Muscle layer of colon (tissue), 2 donors: ENCODE results near the gene EPB41L2.

ENCODE experiments used
- H3K27ac ChIP-seq: one replicate; pipeline ENCODE4 v1.7.0; 2013; ENCODE audit warnings: low read depth, mild to moderate bottlenecking, low read length, moderate library complexity
- H3K27me3 ChIP-seq, 2 donors: one replicate each; pipeline ENCODE4 v1.7.0; 2013; ENCODE audit warnings: low read length in 2 of 2, mild to moderate bottlenecking in 2 of 2; ENCODE audit not compliant: insufficient read depth in 2 of 2, control insufficient read depth in 1 of 2
- H3K36me3 ChIP-seq: one replicate; pipeline ENCODE4 v1.7.0; 2013; ENCODE audit warnings: mild to moderate bottlenecking, low read length; ENCODE audit not compliant: insufficient read depth
- H3K4me1 ChIP-seq: one replicate; pipeline ENCODE4 v1.7.0; 2013; ENCODE audit warnings: mild to moderate bottlenecking, low read length; ENCODE audit not compliant: insufficient read depth
- H3K4me3 ChIP-seq, 2 donors: one replicate each; pipeline ENCODE4 v1.7.0; 2013; ENCODE audit warnings: low read length in 2 of 2, low read depth in 1 of 2, mild to moderate bottlenecking in 1 of 2, moderate library complexity in 1 of 2
- H3K9ac ChIP-seq: one replicate; pipeline ENCODE4 v1.7.0; 2013; ENCODE audit warnings: low read length
- H3K9me3 ChIP-seq: one replicate; pipeline ENCODE4 v1.7.0; 2013; ENCODE audit warnings: mild to moderate bottlenecking, low read length
- donor health status: abdominal sarcoma.
- donor health status: Adenocarcinoma of cecum.

EPB41L2 gene

DNA sequence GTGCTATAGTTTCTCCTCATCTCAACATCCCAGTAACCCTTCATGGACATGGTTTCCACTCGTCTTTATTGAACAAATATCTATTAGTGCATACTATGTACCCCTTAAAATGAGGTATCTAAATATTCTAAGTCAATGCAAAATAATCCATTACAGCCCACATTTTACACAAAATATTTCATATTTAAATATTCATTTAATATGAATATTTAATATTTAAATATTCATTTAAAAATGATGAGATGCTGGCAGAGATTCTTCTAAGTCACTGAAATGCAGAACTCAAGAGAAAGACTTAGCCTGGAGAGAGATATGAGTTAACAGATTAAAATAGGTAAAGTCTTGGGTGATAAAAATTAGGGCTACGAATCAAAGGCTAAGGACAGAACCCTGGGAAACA is 17.9 kb downstream of the EPB41L2 start:
- no peak overlapping the region for H3K9ac ChIP-seq
- no peaks in the 10 kb centered on the region for H3K9me3 ChIP-seq
- no peaks in the 10 kb centered on the region for H3K36me3 ChIP-seq
- no peak overlapping the region for H3K27ac ChIP-seq
- H3K4me3 ChIP-seq = no peak overlapping the region
- no peaks in the 10 kb centered on the region for H3K27me3 ChIP-seq
- peaks cover 19% of the 10 kb centered on the region for H3K4me1 ChIP-seq

DNA sequence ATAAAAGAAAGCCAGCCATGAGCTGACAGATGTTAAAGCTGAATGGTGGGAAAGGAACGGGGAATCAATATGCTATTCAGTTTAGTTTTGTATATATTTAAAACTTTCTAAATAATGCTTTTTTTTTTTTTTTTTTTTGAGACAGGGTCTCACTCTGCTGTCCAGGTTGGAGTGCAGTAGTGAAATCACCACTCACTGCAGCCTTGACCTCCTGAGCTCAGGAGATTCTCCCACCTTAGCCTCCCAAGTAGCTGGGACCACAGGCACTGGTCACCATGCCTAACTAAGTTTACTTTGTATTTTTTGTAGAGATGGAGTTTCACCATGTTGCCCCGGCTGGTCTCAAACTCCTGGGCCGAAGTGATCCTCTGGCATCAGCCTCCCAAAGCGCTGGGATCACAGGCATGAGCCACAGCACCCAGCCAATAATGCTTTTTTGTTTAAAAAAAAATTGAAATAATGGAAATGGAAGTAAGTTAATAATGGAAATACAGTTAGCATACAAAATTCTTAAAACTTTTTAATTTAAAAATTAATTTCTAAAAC is 19.1 kb downstream of the EPB41L2 start:
- no peaks in the 10 kb centered on the region for H3K9me3 ChIP-seq
- H3K36me3 ChIP-seq = no peaks in the 10 kb centered on the region
- peaks cover 10% of the 10 kb centered on the region for H3K4me1 ChIP-seq
- no peak overlapping the region for H3K4me3 ChIP-seq
- H3K27ac ChIP-seq = no peak overlapping the region
- no peak overlapping the region for H3K9ac ChIP-seq
- no peaks in the 10 kb centered on the region for H3K27me3 ChIP-seq

DNA sequence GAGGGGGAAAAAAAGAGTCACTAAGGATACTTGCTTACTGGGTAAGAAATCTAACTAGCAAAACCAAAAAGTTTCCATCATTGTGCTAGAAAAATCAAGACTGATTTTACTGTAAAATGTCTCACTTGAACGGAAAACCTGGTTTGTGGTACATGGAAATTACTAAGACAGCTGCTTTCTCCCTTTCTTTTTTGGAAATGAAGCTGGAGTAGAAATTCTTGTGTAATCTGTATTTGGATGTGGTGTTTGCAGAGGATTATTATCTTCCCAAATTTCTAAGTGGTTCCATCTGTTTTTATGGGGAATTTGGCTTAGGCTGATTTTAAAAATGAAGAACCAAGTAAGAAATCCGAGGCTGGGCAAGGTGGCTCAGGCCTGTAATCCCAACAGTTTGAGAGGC is 20.4 kb downstream of the EPB41L2 start:
- Histone ChIP-seq H3K9ac (no peak overlapping the region), H3K9me3 (no peaks in the 10 kb centered on the region), H3K27ac (no peak overlapping the region), H3K36me3 (no peaks in the 10 kb centered on the region), H3K4me1 (peaks cover 10% of the 10 kb centered on the region), H3K4me3 (no peak overlapping the region), H3K27me3 (no peaks in the 10 kb centered on the region)

DNA sequence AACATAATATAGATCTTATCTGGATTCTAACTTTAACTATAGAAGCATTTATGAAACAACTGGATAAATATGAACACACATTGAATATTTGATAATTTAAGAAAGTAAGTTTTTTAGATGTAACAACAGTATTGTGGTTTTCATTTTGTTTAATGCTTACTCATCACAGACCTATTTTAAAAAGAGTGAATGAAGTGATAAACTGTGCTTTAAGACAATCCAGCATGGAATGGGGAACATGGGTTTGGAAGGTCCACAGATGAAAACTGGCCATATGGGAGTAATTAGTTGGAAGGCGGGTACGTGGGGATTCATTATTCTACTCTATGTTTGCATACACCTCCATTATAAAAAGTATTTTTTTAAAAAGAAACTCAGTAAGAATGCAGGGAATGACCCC is 21.2 kb downstream of the EPB41L2 start:
- no peaks in the 10 kb centered on the region for H3K9me3 ChIP-seq
- H3K4me1 ChIP-seq = peaks cover 10% of the 10 kb centered on the region
- H3K27me3 ChIP-seq = no peaks in the 10 kb centered on the region
- no peaks in the 10 kb centered on the region for H3K36me3 ChIP-seq
- H3K9ac ChIP-seq = no peak overlapping the region
- no peak overlapping the region for H3K27ac ChIP-seq
- H3K4me3 ChIP-seq = no peak overlapping the region

DNA sequence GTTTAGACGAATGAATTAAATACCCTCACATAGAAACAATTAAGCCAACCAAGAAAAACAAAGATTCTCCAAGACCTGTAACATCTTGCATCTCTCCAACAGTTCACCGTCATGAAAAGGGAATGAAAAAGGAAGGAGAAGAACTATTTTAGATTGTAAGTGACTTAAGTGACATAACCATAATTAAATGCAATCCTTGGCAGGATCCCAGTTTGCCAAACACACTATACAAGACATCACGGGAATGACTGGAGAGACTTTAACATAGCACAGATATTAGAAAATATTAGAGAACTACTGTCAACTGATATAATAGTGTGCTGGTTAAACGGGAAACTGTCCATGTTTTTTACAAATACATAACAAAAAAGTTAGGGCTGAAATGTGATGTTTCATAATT is 22.2 kb downstream of the EPB41L2 start:
- H3K27ac ChIP-seq = no peak overlapping the region
- no peak overlapping the region for H3K9ac ChIP-seq
- no peaks in the 10 kb centered on the region for H3K27me3 ChIP-seq
- peaks cover 10% of the 10 kb centered on the region for H3K4me1 ChIP-seq
- no peaks in the 10 kb centered on the region for H3K9me3 ChIP-seq
- H3K4me3 ChIP-seq = no peak overlapping the region
- H3K36me3 ChIP-seq = no peaks in the 10 kb centered on the region

DNA sequence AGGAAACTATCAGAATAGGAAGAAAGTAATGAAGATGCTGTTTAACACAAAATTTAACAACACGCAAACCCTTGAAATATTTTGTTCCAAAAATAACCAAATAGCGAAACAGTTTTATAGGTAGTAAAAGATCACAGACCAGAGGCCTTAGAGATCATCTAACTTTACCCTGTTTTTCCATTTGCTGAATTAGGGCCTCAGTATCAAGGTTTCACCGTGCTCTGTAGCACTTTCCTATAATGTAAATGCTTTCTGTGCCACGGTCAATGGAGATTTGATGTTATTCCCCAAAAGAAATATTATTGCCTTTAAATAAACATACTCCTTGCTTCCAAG is 23.7 kb downstream of the EPB41L2 start:
- Histone ChIP-seq H3K9ac (no peak overlapping the region), H3K36me3 (no peaks in the 10 kb centered on the region), H3K4me1 (peaks cover 10% of the 10 kb centered on the region), H3K27me3 (no peaks in the 10 kb centered on the region), H3K9me3 (no peaks in the 10 kb centered on the region), H3K4me3 (no peak overlapping the region), H3K27ac (no peak overlapping the region)

DNA sequence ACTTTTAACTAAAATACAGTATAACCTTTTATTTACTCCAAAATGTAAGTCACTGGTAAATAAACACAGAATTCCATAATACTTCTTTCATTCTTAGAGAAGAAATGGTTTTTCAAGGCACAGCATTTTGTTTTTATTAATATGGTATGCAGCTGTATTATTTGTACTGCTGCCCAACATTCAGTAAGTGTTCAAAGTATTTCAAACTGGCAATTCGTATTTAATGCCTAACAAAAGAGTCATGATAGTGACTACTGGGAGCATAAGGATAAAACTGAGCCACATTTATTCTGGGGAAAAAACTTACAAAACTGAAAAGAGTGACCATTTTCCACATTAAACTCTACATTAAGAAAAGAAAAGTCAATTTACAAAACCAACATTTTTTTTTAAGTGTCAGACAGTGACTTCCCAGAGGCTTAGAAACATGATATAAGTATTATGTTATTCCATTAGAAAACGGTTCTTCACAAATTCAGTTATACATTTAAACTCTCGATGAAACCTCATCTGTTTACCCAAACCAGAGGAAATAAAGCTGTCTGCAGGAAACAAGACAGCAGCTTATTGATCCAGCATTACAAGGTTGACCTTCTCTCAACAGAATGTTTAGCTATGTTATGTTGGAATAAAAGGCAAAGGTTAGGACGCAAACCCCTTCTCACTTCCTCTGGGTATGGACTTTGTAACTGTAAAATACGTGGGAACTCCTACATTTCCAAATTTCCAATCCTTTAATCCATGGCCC is 24.3 kb downstream of the EPB41L2 start:
- Histone ChIP-seq H3K4me3 (no peak overlapping the region), H3K9ac (no peak overlapping the region), H3K27ac (no peak overlapping the region)

DNA sequence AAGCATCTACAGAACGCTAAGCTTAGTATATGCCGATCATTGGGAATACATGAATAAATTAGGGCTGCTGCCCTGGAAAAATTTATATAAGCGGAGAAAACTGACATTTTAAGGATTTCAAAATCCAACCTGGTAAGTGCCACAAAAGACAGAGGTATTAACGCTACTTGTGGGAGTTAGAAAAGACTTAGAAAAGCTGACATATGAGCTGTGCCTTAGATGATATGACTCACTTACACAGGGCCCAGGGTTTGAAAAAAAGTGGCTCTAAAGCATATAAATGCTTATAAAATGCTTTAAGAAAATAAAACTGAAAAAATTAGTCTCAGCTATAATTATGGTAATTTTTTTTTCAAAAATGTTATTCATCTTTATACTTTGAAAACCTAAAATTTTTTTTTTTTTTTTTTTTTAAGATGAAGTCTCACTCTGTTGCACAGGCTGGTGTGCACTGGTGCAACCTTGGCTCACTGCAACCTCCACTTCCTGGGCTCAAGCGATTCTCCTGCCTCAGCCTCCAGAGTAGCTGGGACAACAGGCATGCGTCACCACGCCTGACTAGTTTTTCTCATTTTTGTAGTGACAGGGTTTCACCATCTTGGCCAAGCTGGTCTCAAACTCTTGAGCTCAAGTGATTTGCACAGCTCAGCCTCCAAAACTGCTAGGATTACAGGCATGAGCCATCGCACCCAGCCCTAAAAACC is 25.7 kb downstream of the EPB41L2 start:
- Histone ChIP-seq H3K4me1 (peaks cover 10% of the 10 kb centered on the region), H3K36me3 (no peaks in the 10 kb centered on the region), H3K27ac (no peak overlapping the region), H3K9me3 (no peaks in the 10 kb centered on the region), H3K4me3 (no peak overlapping the region), H3K27me3 (no peaks in the 10 kb centered on the region), H3K9ac (no peak overlapping the region)

More for the DNA sequence above, 24.3 kb downstream of the EPB41L2 start:
- Histone ChIP-seq H3K27me3 (no peaks in the 10 kb centered on the region), H3K36me3 (no peaks in the 10 kb centered on the region), H3K4me1 (peaks cover 10% of the 10 kb centered on the region), H3K9me3 (no peaks in the 10 kb centered on the region)

DNA sequence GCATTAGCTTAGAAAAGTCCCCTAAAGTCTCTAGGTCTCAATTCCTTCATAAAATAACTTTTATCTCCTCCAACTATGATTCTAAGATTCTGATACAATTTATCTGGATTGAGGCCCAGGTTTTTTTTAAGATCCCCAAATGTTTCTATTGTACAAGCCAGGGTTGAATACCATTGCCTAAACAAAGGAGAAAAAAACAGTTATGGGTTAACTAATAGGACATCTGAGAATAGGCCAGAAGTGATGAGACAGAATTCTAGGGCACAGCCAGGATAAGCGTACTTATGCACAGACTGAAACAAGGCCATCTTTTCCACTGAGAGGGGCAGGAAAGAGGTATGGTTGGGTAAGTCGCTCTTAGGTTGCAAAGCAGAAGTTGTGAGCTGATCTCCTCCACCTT is 26.4 kb downstream of the EPB41L2 start:
- Histone ChIP-seq H3K9ac (no peak overlapping the region), H3K27me3 (no peaks in the 10 kb centered on the region), H3K4me1 (peaks cover 10% of the 10 kb centered on the region), H3K36me3 (no peaks in the 10 kb centered on the region), H3K27ac (no peak overlapping the region), H3K4me3 (no peak overlapping the region), H3K9me3 (no peaks in the 10 kb centered on the region)

DNA sequence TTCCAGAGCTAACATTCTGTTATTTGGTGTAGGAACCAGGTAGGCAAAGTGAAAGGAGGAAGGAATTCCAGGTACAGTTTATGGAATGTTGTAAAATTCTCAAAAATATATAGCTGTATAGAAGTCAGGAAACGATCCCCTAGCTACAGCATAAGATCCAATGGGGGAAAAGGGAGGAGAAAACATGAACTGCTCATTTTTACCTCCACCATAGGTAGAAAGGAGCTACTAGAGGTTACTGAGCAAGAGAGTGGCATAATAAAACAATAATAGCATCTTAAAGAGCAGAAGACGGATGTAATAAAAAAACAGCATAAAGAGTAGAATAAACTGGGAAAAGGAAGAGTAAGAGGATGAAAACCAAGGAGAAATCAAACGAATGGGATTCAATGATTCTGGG is 26.9 kb downstream of the EPB41L2 start:
- Histone ChIP-seq H3K27ac (no peak overlapping the region), H3K27me3 (no peaks in the 10 kb centered on the region), H3K9ac (no peak overlapping the region), H3K4me3 (no peak overlapping the region), H3K4me1 (peaks cover 7% of the 10 kb centered on the region), H3K36me3 (no peaks in the 10 kb centered on the region), H3K9me3 (no peaks in the 10 kb centered on the region)

DNA sequence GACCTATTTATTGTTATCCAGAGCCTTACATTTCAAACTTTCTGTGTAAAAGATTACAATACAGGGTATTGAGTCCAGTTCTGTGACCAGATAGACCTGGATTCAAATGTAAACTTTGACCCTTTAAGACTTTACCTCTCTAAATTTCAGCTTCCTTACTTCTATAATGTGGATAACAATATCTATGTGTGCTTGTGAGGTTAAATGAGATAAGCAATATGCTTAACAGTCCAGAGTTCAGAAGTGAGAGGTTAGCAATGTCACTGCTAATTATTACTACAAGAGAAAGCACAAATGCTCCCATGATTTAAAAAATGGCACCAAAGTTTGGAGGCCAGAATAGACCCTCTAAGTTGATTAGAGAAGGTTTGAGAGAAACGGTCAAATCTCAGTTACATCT is 27.5 kb downstream of the EPB41L2 start:
- Histone ChIP-seq H3K4me1 (peaks cover 2% of the 10 kb centered on the region), H3K36me3 (no peaks in the 10 kb centered on the region), H3K27ac (no peak overlapping the region)

DNA sequence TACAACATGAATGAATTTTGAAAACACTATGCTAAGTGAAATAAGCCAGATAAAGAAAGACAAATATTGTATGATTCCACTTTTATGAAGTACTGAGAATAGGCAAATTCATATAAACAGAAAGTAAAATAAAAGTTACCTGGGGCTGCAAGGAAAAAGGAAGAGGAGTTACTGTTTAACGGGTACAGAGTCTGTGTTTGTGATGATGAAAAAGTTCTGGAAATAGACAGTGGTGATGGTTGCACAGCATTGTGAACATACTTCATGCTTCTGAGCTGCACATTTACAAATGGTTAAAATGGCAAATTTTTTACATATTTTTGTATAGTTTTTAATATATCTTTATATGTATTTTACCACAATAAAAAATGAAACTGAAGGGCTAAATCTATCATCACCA is 29.4 kb downstream of the EPB41L2 start:
- H3K4me3 ChIP-seq = no peak overlapping the region
- H3K9ac ChIP-seq = no peak overlapping the region
- H3K27ac ChIP-seq = no peak overlapping the region
- no peaks in the 10 kb centered on the region for H3K9me3 ChIP-seq
- H3K27me3 ChIP-seq = no peaks in the 10 kb centered on the region
- H3K36me3 ChIP-seq = no peaks in the 10 kb centered on the region
- H3K4me1 ChIP-seq = no peaks in the 10 kb centered on the region

More for the DNA sequence above, 27.5 kb downstream of the EPB41L2 start:
- no peaks in the 10 kb centered on the region for H3K9me3 ChIP-seq
- no peak overlapping the region for H3K9ac ChIP-seq
- H3K4me3 ChIP-seq = no peak overlapping the region
- H3K27me3 ChIP-seq = no peaks in the 10 kb centered on the region
